Activated T-cell treated with anti-CD3 and anti-CD28 coated beads for 48 hours (primary cell): ENCODE measurements around the gene RNF213.

Experiments used
- DNase-seq: peaks from one replicate; pipeline ENCODE4 v3.0.0-alpha.2; 2020; ENCODE audit warnings: low read depth

Gene RNF213

DNA sequence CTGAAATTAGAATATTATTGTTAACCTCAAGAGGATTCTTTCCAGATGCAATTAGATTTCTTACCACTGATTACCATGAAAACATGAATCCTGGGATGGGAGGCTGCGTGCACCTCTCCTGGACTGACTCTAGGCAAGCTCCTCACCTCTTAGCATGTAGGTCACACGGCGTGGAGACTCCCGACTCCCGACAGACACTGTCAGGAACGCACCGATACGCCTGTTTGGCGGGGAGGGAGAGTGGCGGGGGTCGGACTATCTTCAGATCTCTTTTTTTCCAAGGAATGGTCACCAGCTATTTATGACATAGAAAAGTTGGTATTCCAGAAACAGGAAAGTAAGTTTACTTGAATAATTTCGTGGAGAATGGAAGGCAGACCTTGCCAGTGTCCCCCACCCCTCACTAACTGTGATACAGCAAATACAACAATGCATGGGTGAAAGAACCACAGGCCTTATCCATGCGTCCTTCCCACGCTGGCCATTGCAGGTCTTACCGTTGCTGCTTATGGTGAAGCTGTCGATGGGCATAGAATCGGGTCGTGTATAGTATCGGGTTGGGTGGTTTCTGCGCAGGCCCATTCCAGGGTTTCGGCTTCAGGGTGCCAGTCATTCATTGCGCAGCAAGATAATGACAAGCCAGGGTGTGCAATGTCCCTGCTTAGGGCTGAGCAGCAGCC lies 91.7 kb downstream of the RNF213 start:
- DNase-seq: no peak

DNA sequence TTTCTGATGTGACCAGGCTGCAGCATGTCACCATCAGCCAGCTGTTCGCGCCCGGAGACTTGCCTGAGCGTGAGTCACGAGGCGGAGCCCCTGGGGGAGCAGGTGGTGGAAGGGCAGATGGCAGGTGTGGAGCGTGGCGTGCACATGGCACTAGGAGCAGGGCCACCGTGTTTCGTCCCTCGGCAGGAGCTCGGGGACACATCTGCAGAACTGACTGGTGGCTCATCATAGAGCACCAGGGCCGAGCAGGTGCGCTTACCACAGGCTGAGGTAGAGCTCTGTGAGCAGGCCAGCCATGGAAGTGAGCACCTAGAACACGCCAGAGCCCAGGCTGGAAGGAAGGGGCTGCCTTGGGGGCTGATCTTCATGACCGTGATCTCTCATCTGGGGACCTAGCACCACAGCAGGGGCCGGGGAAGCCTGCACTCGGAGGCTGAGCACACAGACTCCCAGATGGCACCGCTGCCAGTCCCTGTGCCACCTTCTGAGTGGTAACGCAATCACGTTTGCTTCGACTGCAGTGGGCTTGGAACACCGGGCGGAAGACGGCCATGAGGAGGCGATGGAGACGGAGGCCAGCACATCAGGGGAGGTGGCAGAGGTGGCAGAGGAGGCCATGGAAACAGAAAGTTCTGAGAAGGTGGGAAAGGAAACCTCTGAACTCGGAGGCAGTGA lies 92.5 kb downstream of the RNF213 start:
- DNase-seq: no peak

DNA sequence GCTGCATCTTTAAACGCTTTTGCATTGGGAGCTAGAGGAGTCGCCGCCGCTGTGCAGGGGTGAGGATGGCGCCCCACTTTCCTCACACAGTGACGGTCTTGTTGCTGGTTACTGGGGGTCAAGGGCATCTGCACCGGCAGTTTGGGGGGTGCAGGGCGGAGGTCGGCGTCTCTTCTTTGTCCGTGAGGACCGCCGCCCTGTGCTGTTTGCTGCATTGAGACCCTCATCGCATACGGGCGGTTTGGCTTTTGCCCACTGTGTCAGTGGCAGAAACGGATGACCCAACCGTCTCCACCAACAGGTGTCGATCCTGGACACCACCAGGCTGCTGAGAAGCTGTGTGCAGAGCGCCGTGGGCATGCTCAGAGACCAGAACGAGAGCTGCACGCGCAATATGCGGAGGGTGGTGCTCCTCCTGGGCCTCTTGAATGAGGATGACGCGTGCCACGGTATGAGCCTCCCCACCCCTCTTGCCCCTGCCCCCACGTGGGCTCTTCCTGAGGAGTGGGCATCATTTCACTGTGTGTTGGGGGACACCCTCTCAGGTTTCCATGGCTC lies 93.1 kb downstream of the RNF213 start:
- no peak for DNase-seq

DNA sequence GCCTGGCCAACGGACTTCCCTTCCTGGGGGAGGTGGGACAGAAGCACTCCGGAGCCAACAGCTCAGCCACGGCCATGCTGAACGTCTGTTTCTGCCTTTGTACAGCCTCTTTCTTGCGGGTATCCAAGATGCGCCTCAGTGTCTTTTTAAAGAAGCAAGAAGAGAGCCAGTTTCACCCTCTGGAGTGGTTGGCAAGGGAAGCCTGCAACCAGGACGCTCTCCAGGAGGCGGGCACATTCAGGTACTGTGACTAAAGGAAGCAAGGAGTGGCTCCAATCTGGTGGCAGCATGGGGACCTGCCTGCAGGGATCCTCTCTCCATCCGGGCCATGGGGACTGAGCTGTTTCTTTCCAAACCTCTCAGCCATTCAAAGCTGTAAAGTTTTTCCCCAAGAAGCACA lies 93.7 kb downstream of the RNF213 start:
- DNase-seq: no peak

DNA sequence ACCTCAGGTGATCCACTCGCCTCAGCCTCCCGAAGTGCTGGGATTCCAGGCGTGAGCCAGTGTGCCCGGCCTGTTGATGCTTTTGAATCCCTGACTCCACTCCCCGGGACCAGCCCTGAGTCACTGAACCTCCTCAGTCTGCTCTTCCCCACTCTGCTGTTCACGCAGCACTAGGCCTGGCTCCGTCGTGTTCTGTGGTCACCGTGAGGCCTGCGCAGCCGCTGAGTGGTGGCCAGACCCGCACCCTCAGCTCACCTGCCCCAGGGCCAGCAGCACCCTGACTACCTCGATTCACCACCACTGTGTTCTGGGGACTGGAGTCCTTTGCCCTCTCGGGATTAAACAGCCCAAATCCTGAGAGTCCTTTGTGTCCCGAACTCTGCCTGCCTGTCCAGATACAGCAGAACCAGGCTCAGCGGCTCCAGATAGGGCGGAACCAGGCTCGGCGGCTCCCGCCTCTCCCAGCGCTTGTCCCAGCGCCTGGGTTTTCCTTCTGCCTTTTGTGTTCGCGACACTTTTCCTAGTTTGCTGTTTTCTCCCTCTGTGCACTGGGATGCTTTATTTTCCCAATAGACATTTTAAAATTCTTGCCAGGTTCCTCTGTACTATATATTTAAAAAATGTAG lies 95.7 kb downstream of the RNF213 start:
- DNase-seq: no peak

DNA sequence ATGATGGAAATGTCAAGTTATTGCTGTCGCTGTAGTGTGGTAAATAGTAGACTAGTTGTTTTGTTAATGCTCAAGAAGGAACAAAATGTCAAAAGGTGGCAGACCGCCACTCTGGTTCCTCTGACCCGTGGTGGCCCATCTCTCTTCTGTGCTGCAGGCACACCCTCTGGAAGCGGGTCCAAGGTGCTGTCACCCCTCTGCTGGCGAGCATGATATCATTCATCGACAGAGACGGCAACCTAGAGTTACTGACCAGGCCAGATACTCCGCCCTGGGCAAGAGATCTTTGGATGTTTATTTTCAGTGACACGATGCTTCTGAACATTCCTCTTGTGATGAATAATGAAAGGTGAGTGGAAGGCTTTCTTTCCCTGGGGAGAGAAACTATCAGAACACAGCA lies 97.5 kb downstream of the RNF213 start:
- DNase-seq: no peak

DNA sequence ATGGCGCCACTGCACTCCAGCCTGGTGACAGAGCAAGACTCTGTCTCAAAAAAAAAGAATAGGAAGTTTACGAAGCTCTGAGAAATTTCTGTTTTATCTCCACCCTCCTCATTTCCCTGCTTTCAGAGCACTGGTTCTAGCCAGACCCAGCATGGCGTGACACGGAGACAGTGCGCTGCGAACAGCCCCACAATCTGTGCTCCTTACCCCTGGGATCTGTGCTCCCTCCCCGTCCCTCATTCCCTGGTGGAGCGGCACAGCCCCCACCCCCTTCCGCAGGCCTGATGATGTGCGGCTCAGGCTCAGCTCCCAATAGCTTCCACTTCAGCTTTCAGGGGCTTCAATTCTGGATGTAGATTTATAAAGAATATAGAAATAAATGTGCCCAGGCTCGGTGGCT lies 98.2 kb downstream of the RNF213 start:
- DNase-seq: no peak

DNA sequence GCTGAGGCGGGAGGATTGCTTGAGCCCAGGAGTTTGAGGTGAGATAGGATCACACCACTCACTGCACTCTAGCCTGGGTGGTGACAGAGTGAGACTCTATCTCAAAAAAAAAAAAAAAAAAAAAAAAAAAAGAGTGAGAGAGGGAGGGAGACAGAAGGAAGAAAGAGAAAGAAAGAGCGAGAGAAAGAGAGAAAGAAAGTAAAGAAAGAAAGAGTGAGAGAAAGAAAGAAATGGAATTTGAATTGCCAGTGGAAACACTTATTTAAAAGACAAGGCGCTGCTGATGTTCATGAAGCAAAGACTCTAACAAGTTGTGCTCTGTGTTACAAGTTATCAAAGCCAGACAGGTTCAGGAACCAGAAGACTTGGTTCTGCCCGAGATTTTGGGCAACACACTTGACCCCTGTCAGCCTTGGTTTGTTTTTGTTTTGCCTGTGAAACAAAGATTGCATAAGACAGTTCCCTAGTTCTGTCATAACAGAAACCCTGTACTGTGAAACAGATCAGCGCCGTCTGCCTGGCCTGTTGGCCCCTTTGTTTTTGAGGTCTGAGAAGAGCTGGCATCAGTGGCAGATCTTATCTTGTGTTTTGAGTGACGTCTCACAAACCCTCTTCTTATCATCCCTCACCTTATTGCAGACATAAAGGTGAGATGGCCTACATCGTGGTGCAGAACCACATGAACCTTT lies 98.9 kb downstream of the RNF213 start:
- DNase-seq: no peak

DNA sequence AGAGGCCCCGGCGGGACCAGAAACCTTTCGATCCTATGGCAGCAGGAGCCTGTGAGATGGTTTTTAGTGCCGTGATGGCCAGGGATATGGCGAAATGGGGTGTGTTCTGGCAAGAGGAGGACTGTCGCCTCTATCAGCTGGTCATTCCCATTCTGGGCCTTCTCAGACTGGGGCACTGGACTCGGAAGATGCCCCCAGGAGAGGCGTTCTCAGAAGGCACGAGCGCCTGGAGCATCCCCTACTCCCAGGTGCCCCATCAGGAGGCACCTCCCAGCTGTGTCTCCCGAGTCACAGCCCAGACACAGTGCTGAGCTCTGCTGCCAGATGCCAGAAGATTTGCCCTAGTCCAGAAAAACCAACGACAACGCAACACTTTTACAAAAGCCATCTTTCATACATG lies 99.7 kb downstream of the RNF213 start:
- DNase-seq: no peak

DNA sequence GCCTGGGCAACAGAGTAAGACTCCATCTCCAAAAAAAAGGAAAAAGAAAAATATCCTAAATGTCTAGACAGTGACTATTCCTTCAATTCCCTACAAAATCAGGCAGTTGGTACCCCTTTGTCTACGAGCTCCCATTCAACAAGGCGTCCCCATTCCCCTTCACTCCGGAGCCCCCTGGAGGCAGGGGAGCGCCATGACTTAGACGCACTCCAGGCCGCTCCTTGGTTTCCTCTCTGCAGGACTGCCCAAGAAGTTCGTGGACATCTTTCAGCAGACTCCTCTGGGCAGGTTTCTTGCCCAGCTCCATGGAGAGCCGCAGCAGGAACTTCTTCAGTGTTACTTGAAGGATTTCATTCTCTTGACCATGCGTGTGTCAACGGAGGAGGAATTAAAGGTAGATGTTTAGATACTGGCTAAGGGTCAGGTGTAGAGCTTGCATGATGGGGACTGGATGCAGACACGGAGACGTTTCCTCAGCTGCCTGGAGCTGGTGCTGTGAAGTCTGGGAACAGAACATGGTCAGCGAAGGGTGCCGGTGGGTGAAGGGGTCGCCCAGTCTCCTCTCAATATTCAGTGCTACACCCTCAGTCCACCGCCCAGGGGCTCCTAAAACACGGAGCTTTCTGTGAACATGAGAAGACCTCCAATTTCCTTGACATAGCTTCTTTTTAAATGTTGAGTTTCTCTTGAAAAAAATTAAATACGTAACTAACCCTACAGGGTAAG lies 101.0 kb downstream of the RNF213 start:
- DNase-seq: peak; percentile 21

DNA sequence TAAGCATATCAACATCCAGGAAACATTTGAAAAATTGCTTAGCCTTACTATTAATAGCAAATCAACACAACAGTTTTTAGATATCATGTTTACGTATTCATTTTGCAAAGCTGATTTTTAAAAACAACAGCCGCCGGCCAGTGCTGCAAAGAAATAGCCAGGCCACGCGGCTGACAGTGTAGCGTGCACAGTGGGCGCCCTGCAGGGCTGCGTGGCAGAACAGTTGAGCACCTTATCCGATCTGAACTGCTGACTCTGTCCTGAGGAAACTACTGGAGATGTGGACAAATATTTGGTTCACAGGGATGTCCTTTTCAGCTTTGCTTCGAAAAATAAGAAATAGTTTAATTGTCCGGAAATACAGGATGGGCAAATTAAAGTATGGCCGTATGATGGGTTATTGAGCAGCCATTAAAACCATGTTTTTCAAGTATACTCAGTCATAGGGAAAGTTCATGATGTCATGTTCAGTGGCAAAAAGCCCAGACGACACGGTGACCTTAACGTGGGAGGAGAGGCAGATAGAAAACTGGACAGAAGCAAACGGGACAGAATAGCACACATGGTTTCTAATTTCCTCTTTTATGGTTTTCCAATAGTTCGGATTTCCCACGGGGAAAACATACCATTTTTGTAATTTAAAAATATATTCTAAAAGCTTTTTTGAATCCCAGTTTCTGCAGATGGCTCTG lies 101.9 kb downstream of the RNF213 start:
- DNase-seq: no peak

DNA sequence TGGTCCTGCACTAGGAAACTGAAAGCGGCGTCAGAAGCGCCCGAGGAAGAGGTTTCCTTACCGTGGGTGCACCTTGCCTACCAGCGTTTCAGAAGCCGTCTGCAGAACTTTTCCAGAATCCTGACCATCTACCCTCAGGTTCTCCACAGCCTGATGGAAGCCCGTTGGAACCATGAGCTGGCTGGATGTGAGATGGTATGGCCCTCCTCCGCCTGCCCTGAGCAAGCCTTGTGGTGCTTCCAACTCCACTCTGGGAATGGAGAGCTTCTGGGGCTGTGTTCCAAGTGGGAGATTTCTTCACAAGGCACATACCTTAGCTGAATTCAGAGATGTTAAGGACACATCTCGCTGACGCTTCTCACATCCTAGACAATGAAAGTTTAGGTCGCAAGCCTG lies 102.5 kb downstream of the RNF213 start:
- DNase-seq: no peak

DNA sequence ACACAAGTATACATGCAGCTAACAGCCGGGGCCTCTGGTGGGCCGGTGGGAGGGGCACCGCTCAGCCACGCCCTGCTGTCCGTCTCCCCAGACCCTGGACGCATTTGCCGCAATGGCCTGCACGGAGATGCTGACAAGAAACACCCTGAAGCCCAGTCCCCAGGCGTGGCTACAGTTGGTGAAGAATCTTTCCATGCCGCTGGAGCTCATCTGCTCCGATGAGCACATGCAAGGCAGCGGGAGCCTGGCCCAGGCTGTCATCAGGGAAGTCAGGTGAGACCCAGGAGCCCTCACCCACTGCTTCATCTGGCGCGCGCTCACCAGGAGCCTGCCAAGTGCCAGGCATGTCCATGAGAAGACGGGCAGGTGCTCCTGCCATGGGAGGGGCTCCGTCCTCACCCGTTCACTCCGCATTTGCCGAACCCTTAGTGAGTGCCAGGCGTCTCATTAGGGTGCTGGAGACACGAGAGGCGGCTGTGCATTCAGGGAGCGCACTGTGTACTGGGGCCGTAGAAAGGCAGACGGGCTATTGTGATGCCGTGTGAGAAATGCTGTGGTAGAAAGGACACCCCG lies 103.0 kb downstream of the RNF213 start:
- no peak for DNase-seq

DNA sequence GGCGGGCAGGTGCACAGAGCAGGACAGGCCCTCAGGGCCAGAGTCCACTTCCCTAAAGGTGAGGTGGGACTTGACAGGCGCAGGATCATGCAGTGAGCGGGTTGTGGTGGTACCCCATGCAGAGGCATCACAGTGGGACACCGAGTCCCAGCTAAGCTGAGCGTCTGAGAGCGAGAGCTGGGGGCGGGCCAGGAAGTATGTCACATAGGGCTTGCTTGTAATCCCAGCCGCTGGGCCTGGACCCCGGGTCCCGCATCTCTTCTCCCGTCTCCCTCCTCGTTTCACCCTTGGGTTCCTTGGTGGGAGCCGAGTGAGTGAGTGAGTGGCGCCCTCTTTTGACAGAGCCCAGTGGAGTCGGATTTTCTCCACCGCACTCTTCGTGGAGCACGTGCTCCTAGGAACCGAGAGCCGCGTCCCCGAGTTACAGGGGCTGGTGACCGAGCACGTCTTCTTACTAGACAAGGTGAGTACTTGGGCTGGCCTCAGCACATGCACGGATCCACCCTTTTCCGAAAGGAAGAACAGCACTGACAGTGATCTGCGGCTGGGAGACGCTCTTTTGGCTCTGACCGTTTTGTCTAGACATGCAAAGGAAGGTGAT lies 103.5 kb downstream of the RNF213 start:
- no peak for DNase-seq

DNA sequence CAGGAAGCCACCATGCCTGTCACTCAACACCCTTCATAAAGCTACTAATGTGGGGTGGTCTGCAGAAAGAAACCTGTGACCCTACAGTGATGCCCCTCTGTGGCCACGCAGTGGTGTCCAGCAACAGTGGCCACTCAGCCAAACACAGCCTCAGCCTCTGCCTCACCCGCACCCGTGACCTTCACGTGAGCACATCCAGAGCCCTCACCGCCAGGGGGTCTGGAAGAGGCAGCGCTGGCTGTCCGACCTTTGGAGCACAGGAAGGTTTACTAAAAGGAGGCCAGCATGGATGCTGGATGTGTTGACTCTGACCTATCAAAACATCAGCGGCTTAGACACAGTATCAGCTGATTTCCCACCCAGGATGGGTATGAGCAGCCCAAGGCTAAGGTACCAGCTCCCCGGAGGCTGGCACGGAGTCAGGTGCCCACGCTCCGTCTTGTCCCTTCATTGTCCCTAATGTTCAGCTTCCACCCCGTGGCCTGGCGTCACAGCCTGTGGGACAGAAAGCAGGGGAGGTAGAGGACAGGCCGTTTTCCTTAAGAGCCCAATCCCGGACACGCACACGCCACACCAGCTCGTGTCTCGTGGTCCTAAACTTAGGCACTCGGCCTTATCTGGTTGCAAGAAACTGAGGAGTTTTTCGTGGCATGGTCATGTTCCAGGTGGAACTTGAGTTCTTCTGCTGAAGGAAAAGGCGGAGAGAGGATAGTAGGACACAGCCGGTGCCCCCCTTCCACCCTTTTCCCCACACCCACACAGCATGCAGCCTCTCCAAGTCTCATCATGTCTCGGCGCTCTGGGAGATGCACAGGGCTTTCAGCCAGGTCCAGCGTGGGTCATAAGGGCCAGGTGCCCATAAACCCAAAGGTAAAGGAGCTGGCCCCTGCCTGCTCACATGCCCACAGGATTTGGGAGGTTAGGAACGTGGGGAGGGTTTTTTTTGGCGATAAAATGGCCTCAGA lies 104.6 kb downstream of the RNF213 start:
- DNase-seq: no peak

DNA sequence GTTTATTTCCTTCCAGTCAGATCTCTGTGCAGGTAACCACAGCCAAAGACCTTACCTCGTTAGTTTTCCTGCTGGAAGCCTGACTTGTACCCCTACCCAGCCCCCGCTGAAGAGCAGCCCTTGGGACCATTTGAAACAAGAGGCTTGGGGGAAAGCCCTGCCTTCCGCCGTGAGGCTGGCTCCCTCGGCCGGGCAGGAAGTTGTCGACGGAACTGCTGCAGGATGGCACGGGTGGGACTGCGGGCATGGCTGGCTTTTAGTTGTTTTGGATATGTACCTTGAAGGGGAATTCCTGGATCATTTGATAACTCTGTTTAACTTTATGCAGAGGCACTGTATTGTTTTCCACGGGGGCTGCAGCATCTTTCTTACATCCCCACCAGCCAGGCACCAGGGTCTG lies 105.3 kb downstream of the RNF213 start:
- no peak for DNase-seq

DNA sequence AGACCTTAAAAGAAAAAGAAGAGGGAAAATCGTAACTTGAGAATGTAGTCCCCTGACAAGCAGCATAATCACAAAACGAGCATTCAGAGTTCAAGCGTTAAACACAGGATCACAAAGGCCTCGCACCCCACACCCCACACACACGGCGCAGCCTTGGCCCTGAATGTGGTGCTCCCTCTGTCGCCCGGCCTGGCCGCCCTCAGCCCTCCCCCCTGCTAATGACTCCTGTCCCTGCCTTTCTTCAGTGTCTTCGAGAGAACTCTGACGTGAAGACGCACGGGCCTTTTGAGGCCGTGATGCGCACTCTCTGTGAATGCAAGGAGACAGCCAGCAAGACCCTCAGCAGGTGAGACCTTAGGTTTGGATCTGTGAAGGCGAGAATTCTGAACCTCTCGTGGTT lies 106.9 kb downstream of the RNF213 start:
- DNase-seq: no peak

DNA sequence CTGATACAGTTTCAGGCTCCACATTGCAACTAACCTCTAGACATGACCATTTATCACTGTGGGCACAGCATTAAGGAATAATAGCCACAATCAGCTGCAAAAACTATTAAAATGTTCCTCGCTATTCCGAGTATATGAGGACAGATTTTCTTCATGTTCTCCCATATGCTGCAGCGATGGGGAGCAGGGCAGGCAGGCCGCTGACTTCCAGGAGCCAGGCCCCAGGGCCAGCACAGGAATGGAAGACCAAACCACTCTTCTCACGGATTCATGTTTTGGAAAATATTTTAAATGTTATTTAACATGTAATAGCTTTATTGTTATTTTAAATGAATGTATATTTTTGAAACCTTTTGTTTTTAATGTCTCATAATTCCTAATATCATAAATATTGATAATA lies 110.5 kb downstream of the RNF213 start:
- no peak for DNase-seq

DNA sequence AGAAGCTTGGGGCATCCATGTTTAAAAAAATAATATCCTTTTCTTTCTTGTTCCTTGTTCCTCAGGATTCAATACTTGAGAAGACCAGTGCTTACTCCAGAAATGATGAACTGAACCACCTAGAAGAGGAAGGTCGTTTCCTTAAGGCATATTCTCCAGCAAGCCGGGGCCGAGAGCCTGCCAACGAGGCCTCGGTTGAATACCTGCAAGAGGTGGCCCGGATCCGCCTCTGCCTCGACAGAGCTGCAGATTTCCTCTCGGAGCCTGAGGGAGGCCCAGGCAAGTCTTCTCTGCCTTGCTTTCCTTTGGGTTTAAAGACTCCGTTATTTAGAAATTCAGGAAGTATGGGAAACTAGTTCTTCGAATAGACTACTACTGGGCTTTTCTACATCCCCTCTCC lies 111.8 kb downstream of the RNF213 start:
- DNase-seq: no peak
